OCI-LY7 (cell line): ENCODE data around the gene C2CD4A. TPM values are rescaled to one million over a fixed set of nuclear protein-coding genes. Genes with fewer than 3 reads are reported as not detected.
A peak's percentile ranks its signal among the peaks of the same experiment; 100 is the strongest.

ENCODE experiments used
- BruUV-seq: library from RNA; stranded (reverse); fragments of 400-500 nt; replicated peaks from 2 replicates; lab custom pipeline; 2021; lab: Mats Ljungman, UMichigan
- CTCF ChIA-PET: fragments of 300-600 bp; sonication (Branson Sonifier 250); formaldehyde crosslinking; loops from one replicate; lab custom pipeline; 2022; ENCODE audit warnings: antibody characterized with exemption; ENCODE audit not compliant: unreplicated experiment; lab: Charles Lee
- POLR2A ChIA-PET: fragments of 300-600 bp; sonication (Branson Sonifier 250); formaldehyde crosslinking; loops from one replicate; lab custom pipeline; 2022; ENCODE audit warnings: antibody characterized with exemption; lab: Charles Lee
- DNase-seq: peaks from one replicate; pipeline ENCODE4 v3.0.0-alpha.2; 2015; ENCODE audit warnings: low spot score
- H2AFZ ChIP-seq: fragments of 200-600 bp; sonication (generic), shearing (Covaris generic); 2 replicates; pipeline ENCODE4 v1.6.1; 2014; ENCODE audit warnings: mild to moderate bottlenecking, antibody characterized with exemption, low read length, moderate library complexity
- H3K27ac ChIP-seq: fragments of 200-600 bp; sonication (generic); 2 replicates; pipeline ENCODE4 v1.5.1; 2014; ENCODE audit warnings: mixed run types, low read depth, mild to moderate bottlenecking, moderate library complexity, low read length, inconsistent platforms; ENCODE audit not compliant: poor library complexity, severe bottlenecking
- H3K36me3 ChIP-seq: fragments of 200-600 bp; sonication (generic); 2 replicates; pipeline ENCODE4 v1.6.1; 2014; ENCODE audit warnings: mild to moderate bottlenecking, antibody characterized with exemption, low read length, moderate library complexity, mixed read lengths; ENCODE audit not compliant: insufficient read depth
- H3K4me1 ChIP-seq: fragments of 200-600 bp; sonication (generic); 2 replicates; pipeline ENCODE4 v1.5.1; 2014; ENCODE audit warnings: mild to moderate bottlenecking, low read length; ENCODE audit not compliant: insufficient read depth, poor library complexity, severe bottlenecking
- H3K4me2 ChIP-seq: fragments of 200-600 bp; sonication (generic); 2 replicates; pipeline ENCODE4 v1.6.1; 2014; ENCODE audit warnings: mild to moderate bottlenecking, low read length
- H3K4me3 ChIP-seq: fragments of 200-600 bp; sonication (generic); 2 replicates; pipeline ENCODE4 v1.5.1; 2014; ENCODE audit warnings: mild to moderate bottlenecking, low read depth, low read length; ENCODE audit not compliant: poor library complexity, severe bottlenecking
- H3K79me2 ChIP-seq: fragments of 200-600 bp; sonication (generic); 2 replicates; pipeline ENCODE4 v1.6.1; 2016; ENCODE audit warnings: low read depth, mild to moderate bottlenecking, low read length, moderate library complexity, mixed read lengths; ENCODE audit not compliant: insufficient read depth
- H3K9me2 ChIP-seq: fragments of 200-600 bp; sonication (generic); 2 replicates; pipeline ENCODE4 v1.6.1; 2016; ENCODE audit warnings: mild to moderate bottlenecking, low read length, mixed read lengths; ENCODE audit not compliant: insufficient read depth
- H3K9me3 ChIP-seq: fragments of 200-600 bp; sonication (generic); 2 replicates; pipeline ENCODE4 v1.6.1; 2014; ENCODE audit warnings: mild to moderate bottlenecking, mixed run types, low read length, mixed read lengths
- H4K20me1 ChIP-seq: fragments of 200-600 bp; sonication (generic); 2 replicates; pipeline ENCODE4 v1.6.1; 2014; ENCODE audit warnings: mild to moderate bottlenecking, antibody characterized with exemption, low read length, moderate library complexity, mixed read lengths; ENCODE audit not compliant: insufficient read depth
- EZH2phosphoT487 ChIP-seq: fragments of 200-600 bp; sonication (generic); IDR thresholded peaks from 2 replicates; pipeline ENCODE4 v1.6.1; 2018; ENCODE audit warnings: low read depth, borderline replicate concordance, mild to moderate bottlenecking, mixed run types, antibody characterized with exemption, low read length, moderate library complexity, mixed read lengths
- intact Hi-C: fragments of 100-400 bp; cut with micrococcal nuclease; formaldehyde crosslinking; loops from one replicate; pipeline ENCODE4 v1.10.0; 2022; ENCODE audit not compliant: unreplicated experiment
- total RNA-seq, 2 experiments: library from RNA; depleted of rRNA in 1 of 2; stranded (reverse); fragments of >200 nt in 1 of 2; shearing (Covaris generic) in 1 of 2; gene quantifications; 2 replicates each; pipeline ENCODE4 v1.2.3, GENCODE V29; 2014 to 2022
- TF ChIP-seq, protein P1 (sequence below): fragments of 200-600 bp; sonication (generic); conservative IDR thresholded peaks from 2 replicates; pipeline ENCODE4 v1.5.1; 2014; ENCODE audit warnings: mild to moderate bottlenecking, antibody characterized with exemption, low read length, moderate library complexity, mixed read lengths

The C2CD4A gene
- total RNA-seq, 2 experiments from 2014 or later = not detected

- Histone ChIP-seq H4K20me1 (peaks cover 10% of the 10 kb centered on the region), H3K4me1 (peaks cover 29% of the 10 kb centered on the region), H3K9me3 (no peaks in the 10 kb centered on the region), H3K4me3 (peak overlapping the region; percentile 44), H3K4me2 (peak overlapping the region; percentile 75), H3K79me2 (peaks cover 40% of the 10 kb centered on the region), H3K27ac (no peak overlapping the region), H3K36me3 (peaks cover 6% of the 10 kb centered on the region; the same call in 1 of the 2 replicates), H3K9me2 (no peaks in the 10 kb centered on the region), H2AFZ (no peak overlapping the region)
- DNase-seq = no peak
- POLR2A ChIA-PET = interaction anchor here (0.6 kb wide), 1 partner anchor 137 kb away, joined by 3 read pairs; no protein-coding TSS in a partner anchor
- no TSS peak for BruUV-seq
- CTCF ChIA-PET = no interaction called here
- no peak for TF ChIP-seq EZH2phosphoT487
- TF ChIP-seq, protein P1, sequence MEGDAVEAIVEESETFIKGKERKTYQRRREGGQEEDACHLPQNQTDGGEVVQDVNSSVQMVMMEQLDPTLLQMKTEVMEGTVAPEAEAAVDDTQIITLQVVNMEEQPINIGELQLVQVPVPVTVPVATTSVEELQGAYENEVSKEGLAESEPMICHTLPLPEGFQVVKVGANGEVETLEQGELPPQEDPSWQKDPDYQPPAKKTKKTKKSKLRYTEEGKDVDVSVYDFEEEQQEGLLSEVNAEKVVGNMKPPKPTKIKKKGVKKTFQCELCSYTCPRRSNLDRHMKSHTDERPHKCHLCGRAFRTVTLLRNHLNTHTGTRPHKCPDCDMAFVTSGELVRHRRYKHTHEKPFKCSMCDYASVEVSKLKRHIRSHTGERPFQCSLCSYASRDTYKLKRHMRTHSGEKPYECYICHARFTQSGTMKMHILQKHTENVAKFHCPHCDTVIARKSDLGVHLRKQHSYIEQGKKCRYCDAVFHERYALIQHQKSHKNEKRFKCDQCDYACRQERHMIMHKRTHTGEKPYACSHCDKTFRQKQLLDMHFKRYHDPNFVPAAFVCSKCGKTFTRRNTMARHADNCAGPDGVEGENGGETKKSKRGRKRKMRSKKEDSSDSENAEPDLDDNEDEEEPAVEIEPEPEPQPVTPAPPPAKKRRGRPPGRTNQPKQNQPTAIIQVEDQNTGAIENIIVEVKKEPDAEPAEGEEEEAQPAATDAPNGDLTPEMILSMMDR = no peak
- intact Hi-C loops = no loop called here
Observed at GRCh38 chr15:62058327-62059028, 8.3 kb upstream of the C2CD4A start.

- Histone ChIP-seq H3K36me3 (peaks cover 6% of the 10 kb centered on the region; the same call in 1 of the 2 replicates), H3K4me2 (peak overlapping the region; percentile 75), H4K20me1 (peaks cover 10% of the 10 kb centered on the region), H3K79me2 (peaks cover 39% of the 10 kb centered on the region), H3K27ac (peak overlapping the region; percentile 73), H3K9me3 (no peaks in the 10 kb centered on the region), H3K9me2 (no peaks in the 10 kb centered on the region), H2AFZ (peak overlapping the region; percentile 85; the same call in 1 of the 2 replicates), H3K4me3 (peak overlapping the region; percentile 90), H3K4me1 (peaks cover 25% of the 10 kb centered on the region)
- peak; percentile 23 for DNase-seq
- intact Hi-C loops = no loop called here
- TSS peak; percentile 73 for BruUV-seq
- POLR2A ChIA-PET = interaction anchor here (0.7 to 2.0 kb wide), 2 partner anchors 32 to 97 kb away, joined by 3 to 5 read pairs; no protein-coding TSS in a partner anchor
- TF ChIP-seq, protein P1 = peak; percentile 43
- TF ChIP-seq EZH2phosphoT487 = no peak
- CTCF ChIA-PET = no interaction called here
Observed at GRCh38 chr15:62059108-62059815, 7.5 kb upstream of the C2CD4A start.
